GM06990 (cell line): Measurements from ENCODE around the gene ARHGAP9.
"Not testable (repeated sequence)": the region's sequence is repeated elsewhere in the genome, so short reads cannot be mapped to it uniquely, and the experiment has no call there.

Source experiments
- DNase-seq: peaks from one replicate; pipeline ENCODE4 v3.0.0-alpha.2; 2011; ENCODE audit not compliant: insufficient read length; ENCODE audit errors: extremely low read depth
- H3K27me3 ChIP-seq: replicated peaks from 2 replicates; pipeline ENCODE4 v1.6.0; 2011; ENCODE audit warnings: low read length; ENCODE audit not compliant: control insufficient read depth, insufficient read depth
- H3K36me3 ChIP-seq: 2 replicates; pipeline ENCODE4 v1.5.1; 2011; ENCODE audit warnings: low read length; ENCODE audit not compliant: control insufficient read depth, insufficient read depth
- H3K4me3 ChIP-seq: replicated peaks from 2 replicates; pipeline ENCODE4 v1.5.1; 2011; ENCODE audit warnings: low read depth, mild to moderate bottlenecking, control low read depth, low read length
- CTCF ChIP-seq: IDR thresholded peaks from 2 replicates; pipeline ENCODE4 v1.5.1; 2011; ENCODE audit warnings: low read length, control low read depth, mild to moderate bottlenecking, inconsistent platforms; ENCODE audit not compliant: insufficient read depth, poor library complexity, severe bottlenecking

Gene ARHGAP9

GRCh38 chr12:57450057-57450456 lies 29.6 kb downstream of the ARHGAP9 start:
- no peak for TF ChIP-seq CTCF
- no peak for DNase-seq
- H3K27me3 ChIP-seq, result no peaks in the 10 kb centered on the region
- H3K36me3 ChIP-seq, result no peaks in the 10 kb centered on the region
- no peak overlapping the region for H3K4me3 ChIP-seq

GRCh38 chr12:57449375-57449774 lies 30.3 kb downstream of the ARHGAP9 start:
- DNase-seq, result no peak
- no peaks in the 10 kb centered on the region for H3K27me3 ChIP-seq
- TF ChIP-seq CTCF, result no peak

GRCh38 chr12:57448669-57449068 lies 31.0 kb downstream of the ARHGAP9 start:
- DNase-seq, result no peak
- TF ChIP-seq CTCF, result no peak
- Histone ChIP-seq H3K27me3 (no peaks in the 10 kb centered on the region; the same call in 1 of the 2 replicates), H3K4me3 (no peak overlapping the region), H3K36me3 (no peaks in the 10 kb centered on the region)

More at GRCh38 chr12:57449375-57449774, 30.3 kb downstream of the ARHGAP9 start:
- Histone ChIP-seq H3K36me3 (no peaks in the 10 kb centered on the region), H3K4me3 (no peak overlapping the region)

- TF ChIP-seq CTCF, result no peak
- Histone ChIP-seq H3K4me3 (no peak overlapping the region), H3K27me3 (no peaks in the 10 kb centered on the region; the same call in 1 of the 2 replicates), H3K36me3 (no peaks in the 10 kb centered on the region)
- no peak for DNase-seq
Observed at GRCh38 chr12:57446292-57446960, 33.2 kb downstream of the ARHGAP9 start.

GRCh38 chr12:57444744-57445143 lies 34.9 kb downstream of the ARHGAP9 start:
- DNase-seq, result no peak
- TF ChIP-seq CTCF, result no peak

GRCh38 chr12:57444337-57444736 lies 35.3 kb downstream of the ARHGAP9 start:
- H3K4me3 ChIP-seq, DNase-seq, H3K36me3 ChIP-seq, H3K27me3 ChIP-seq: not testable (repeated sequence)

More at GRCh38 chr12:57444744-57445143, 34.9 kb downstream of the ARHGAP9 start:
- Histone ChIP-seq H3K36me3 (no peaks in the 10 kb centered on the region), H3K4me3 (no peak overlapping the region), H3K27me3 (no peaks in the 10 kb centered on the region; the same call in 1 of the 2 replicates)
